Measurements from ENCODE around the gene TWNK.

- no peak for TF ChIP-seq EHF (CRISPR knock-in tag; IDR thresholded peaks at IDR 0.05)
- no peak for TF ChIP-seq ZC3H11A (IDR thresholded peaks at IDR 0.05)
- no peak for TF ChIP-seq CTCF (IDR thresholded peaks at IDR 0.05)
Observed at GRCh38 chr10:100986623-100986951, 756 bp upstream of the TWNK start.

Data from A549 (cell line).